Hepatocyte (in vitro differentiated cells): ENCODE data around the gene TMEFF1.

ENCODE experiments used
- EZH2 ChIP-seq: fragments of 200-600 bp; sonication (generic); IDR thresholded peaks from 2 replicates; pipeline ENCODE4 v1.6.1; 2016; ENCODE audit warnings: antibody characterized with exemption, mild to moderate bottlenecking, borderline replicate concordance
- EZH2phosphoT487 ChIP-seq: fragments of 200-600 bp; sonication (generic); IDR thresholded peaks from one replicate; pipeline ENCODE4 v1.6.1; 2018; ENCODE audit warnings: antibody characterized with exemption, mild to moderate bottlenecking, low read depth, moderate library complexity; ENCODE audit not compliant: unreplicated experiment, severe bottlenecking
- TF ChIP-seq, protein P1 (sequence below): fragments of 200-600 bp; sonication (generic); IDR thresholded peaks from 2 replicates; pipeline ENCODE4 v1.5.1; 2016; ENCODE audit warnings: antibody characterized with exemption, mild to moderate bottlenecking; ENCODE audit not compliant: poor library complexity

DNA sequence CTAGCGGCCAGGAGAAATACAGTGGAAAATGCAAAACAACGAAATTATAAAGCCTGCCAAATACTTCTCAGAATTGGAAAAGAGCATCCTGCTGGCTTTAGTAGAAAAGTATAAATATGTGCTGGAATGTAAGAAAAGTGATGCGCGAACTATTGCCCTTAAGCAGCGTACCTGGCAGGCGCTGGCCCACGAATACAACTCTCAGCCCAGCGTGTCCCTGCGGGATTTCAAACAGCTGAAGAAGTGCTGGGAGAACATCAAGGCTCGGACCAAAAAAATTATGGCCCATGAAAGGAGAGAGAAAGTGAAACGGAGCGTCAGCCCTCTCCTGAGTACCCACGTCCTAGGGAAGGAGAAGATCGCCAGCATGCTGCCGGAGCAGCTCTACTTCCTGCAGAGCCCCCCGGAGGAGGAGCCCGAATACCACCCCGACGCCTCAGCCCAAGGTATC, 31.0 kb upstream of the TMEFF1 start:
- TF ChIP-seq, protein P1, sequence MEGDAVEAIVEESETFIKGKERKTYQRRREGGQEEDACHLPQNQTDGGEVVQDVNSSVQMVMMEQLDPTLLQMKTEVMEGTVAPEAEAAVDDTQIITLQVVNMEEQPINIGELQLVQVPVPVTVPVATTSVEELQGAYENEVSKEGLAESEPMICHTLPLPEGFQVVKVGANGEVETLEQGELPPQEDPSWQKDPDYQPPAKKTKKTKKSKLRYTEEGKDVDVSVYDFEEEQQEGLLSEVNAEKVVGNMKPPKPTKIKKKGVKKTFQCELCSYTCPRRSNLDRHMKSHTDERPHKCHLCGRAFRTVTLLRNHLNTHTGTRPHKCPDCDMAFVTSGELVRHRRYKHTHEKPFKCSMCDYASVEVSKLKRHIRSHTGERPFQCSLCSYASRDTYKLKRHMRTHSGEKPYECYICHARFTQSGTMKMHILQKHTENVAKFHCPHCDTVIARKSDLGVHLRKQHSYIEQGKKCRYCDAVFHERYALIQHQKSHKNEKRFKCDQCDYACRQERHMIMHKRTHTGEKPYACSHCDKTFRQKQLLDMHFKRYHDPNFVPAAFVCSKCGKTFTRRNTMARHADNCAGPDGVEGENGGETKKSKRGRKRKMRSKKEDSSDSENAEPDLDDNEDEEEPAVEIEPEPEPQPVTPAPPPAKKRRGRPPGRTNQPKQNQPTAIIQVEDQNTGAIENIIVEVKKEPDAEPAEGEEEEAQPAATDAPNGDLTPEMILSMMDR = no peak
- TF ChIP-seq EZH2phosphoT487 (no peak), EZH2 (no peak)
